GM21528 (cell line): ENCODE measurements around the gene TUBA4A.

Experiments used
- ATAC-seq: cut with Tn5 transposase; IDR thresholded peaks from one replicate; pipeline ENCODE4 v1.9.1; 2021; ENCODE audit warnings: mild to moderate bottlenecking, moderate library complexity; ENCODE audit not compliant: unreplicated experiment, low FRiP score

The TUBA4A gene

GRCh38 chr2:219244789-219245147 lies 8.9 kb downstream of the TUBA4A start:
- ATAC-seq = no peak

- no peak for ATAC-seq
Observed at GRCh38 chr2:219243291-219243761, 10.4 kb downstream of the TUBA4A start.

GRCh38 chr2:219234331-219234730 lies 19.4 kb downstream of the TUBA4A start:
- no peak for ATAC-seq

DNA sequence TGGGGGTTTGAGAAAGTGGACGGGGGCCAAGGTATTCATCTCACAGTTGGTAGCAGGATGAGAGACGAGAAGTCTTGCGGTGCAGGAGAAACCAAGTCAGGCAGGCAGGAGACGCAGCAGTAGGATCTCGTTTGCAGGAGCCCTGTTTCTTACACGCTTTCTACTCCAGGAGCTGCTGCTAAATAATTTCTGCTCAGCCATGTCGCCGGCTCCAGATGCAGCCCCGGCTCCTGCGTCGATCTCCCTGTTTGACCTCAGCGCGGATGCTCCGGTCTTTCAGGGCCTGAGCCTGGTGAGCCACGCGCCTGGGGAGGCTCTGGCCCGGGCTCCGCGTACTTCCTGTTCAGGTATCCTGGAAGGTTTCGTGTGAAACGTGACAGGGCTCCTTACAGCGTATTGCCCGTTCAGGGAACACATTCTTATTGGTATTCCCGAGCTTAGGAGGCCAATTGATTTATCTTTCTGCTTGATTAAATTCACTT lies 23.6 kb downstream of the TUBA4A start:
- ATAC-seq = no peak

DNA sequence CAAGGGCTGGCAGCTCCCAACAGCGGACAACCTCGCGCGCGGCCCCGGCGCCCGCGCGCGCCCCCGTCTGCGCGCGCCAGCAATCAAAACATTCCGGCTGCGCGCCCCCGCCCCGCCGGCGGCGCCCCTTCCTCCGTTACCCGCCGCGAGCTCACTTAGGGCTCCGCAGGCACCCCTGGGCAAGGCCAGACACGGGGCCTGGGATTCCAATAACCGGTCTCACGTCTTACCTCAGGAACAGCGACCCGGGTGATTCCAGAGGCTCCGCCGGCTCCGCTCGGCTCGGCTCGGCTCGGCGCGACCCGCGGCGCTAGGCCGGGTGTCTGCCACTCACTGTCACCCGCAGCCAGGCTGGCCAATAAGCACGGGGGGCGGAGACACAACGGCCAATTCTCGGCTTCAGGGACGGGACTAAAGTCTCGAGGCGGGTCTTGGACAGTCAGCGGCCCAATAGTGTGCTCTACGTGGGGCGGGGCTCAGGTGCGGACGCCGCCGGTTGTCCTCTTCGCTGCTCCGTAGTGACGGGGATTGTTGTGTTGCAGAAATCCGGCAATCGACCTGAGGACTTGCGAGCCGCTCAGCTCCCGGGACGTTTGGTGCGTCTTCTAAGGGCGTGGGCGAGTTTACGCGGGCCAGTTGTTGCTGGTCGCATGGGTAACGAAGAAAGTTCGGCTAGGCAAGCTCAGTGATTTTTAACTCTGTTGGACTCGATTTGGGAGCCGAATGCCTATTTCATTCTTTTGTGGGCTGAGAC lies 24.2 kb downstream of the TUBA4A start, which contains the start of the genes ANKZF1 and ATG9A:
TSS of gene ANKZF1 (plus strand) at position 502 of the 754 bp plus-strand sequence. CDS start 452 bp downstream, outside the sequence.
TSS of gene ATG9A (minus strand) at position 332 of the 754 bp plus-strand sequence. CDS start 1,612 bp downstream, outside the sequence.
- peak; percentile 97 for ATAC-seq

DNA sequence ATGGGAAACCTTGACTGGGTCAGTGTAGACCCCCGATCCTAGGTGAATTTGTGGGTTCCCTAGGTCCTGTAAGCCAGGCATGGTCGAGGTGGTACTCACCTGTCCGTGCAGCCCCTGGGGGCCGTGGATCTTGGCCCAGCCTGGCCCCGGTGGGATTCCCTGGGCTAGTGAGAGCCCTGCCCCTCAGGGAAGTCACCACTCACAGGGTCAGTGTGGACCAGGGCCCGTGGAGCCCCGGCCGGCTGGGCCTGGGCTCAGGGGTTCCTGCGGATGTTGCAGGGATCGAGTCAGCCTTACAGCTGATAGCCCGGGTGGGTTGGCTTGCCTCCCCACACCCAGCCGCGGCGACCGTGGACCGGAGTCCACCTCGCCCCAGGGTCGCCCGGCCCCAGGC lies 24.8 kb downstream of the TUBA4A start:
- ATAC-seq = peak; percentile 1

GRCh38 chr2:219228041-219228910 lies 25.4 kb downstream of the TUBA4A start:
- no peak for ATAC-seq

DNA sequence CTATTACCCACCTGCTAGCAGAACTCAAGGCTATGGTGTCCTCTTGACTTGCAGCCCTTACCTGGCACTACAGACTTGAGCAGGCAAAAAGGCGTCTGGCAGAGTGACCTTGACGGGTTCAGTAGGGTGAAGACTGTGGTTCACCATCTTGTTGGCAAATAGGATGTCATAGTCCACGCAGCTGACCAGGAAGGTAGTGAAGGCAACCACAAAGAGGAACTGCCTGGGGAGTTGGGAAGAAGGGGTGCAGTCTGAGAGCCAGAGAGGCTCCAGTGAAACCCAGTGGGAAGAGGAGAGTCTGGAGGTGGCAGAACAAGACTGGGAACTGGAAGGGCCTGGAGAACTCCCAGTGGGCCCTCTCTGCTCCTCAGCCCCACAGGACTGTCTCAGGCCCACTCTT lies 28.4 kb downstream of the TUBA4A start:
- ATAC-seq = no peak

DNA sequence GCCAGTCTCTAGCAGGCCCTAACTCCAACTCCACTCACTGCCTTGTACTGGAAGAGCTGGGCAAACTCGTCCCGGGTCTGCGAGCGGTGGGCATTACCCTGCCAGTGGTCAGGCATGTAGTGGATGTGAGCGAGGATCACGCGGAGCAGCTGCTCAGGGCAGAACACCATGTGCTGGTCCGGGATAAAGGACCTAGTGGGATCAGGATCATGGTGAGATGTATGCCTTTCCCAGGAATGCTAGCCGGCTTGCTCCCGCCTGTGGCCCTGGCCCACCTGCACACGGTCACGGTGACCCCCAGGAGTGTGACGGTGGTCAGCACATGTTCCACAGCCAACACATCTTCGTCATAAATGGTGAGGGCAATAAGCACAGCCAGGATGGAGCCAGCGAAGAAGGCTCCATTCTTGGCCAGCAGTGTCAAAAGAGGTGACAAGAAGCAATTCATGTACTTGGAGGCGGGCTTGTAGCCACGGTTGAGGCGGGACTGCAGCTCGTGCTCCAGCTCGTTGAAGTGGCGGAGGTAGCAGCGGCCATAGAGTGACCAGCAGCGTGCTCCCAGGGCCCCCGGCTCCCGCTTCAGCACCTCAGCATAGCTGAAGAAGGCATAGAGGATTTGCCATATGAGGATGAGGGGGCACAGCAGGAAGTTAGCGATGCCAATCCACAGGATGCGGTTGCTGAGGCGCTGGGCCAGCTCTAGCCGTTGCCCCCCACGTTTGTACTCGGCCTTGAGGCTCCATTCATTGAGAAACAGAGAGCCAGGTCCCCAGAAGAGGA lies 29.7 kb downstream of the TUBA4A start:
- no peak for ATAC-seq

DNA sequence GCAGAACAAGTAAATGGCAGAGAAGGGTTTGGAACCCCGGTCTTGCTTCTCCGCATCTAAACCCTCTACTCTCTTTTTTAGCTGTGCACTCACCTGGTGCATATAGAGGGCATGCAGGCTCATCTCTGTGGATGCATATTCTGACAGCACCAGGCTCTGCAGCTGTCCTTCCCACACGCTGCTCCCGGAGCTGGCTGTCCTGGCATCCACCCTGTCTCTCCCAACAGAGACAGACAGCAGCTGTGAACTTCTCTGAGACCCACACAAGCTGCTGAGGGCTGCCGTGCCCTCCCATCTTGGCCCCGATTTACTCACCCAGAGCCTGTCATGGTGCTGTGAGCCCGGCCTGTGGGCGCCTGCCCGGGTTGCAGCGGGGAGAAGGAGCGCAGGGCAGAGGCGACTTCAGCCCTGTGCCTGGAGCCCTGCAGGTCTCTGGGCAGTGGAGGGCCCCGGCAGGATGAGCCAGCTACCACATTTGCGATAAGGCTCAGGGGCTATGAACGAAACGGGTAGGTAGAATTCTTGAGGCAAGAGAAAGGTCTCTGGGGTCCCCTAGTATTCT lies 31.7 kb downstream of the TUBA4A start:
- no peak for ATAC-seq

GRCh38 chr2:219220652-219221402 lies 32.9 kb downstream of the TUBA4A start:
- no peak for ATAC-seq

DNA sequence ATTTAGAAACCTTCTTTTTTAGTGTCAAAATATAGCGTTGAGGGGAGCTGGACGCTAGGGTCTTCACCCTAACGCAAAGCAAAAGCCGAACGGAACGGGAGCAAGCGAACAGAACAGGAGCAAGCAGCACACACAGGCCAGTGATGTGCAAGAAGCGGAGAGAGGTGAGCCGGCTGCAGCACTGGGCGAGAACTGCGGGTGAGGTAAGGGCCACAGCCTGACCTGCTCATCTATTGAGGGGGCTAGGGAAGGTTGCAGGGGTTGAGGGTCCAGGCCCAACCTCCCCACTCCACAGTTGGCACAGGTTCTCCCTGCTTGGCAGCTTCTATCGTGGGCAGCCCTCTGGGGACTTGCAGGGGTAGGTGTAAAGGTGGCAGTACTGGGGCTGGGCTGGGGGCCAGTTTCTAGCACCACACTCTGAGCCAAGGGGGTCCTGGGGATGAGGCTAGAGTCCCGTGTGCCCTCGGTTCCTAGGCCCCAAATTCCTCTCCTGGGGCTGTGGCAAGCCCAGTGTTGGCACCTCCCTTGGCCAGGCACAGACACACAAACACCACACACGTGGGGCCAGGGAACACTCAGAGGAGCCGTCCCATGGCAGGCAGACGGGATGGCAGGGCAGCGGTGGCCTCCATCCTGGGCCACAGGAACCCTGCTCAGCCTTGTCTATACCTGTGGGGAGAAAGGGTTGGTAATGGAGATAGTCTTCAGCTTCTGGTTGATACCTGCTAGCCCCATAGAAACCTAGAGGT lies 33.8 kb downstream of the TUBA4A start:
- ATAC-seq = no peak

DNA sequence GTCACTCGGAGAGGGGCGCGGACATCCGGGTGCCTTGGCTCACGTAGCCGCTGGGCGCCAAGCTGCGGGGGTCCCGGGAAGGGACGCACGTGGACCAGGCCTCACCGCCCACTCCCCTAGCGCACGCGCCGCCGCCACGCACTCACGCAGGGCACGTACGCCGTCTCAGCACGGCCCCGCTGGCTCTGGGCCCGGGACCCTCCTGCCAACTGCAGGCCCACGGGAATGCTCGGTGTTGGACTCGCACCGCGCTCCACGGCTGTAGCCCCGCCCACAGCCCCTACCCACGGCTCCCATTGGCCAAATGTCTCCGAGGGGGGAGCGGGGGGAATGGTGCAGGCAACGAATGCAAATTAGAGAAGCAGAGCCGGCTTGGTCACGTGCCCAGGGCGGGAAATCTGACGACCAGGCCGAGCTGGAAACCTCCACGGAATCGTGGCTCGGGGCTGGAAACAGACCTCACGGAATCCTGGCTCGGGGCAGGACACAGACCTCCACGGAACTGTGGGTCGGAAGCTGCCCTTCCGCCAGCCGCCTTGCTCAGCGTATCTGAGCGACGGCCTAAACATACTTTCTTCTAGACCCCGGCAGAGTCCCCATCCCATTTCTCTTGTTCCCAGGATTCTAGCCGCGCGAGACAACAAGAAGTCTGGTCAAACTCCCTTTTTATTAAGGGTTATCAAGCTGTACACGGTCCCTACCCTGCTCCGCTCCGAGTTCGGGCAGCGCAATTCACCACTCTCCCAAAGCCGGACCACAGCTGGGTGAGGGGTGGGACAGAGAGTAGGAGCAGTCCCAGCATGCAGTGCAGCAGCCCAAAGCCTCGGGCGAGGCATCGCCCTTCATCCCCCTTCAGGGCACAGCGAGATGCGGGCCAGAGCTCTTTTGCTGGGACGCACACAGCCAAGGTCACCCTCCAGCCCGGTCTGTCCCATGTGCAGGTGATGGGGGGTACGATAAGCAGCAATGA lies 34.7 kb downstream of the TUBA4A start, which contains the start of gene ABCB6:
TSS of gene ABCB6 (minus strand) at position 227 of the 970 bp plus-strand sequence. CDS start 285 bp downstream, outside the sequence.
- ATAC-seq = peak; percentile 78

- ATAC-seq = peak; percentile 33
Observed at GRCh38 chr2:219218217-219218731, 35.4 kb downstream of the TUBA4A start.

- ATAC-seq = no peak
Observed at GRCh38 chr2:219216535-219216915, 37.2 kb downstream of the TUBA4A start.

DNA sequence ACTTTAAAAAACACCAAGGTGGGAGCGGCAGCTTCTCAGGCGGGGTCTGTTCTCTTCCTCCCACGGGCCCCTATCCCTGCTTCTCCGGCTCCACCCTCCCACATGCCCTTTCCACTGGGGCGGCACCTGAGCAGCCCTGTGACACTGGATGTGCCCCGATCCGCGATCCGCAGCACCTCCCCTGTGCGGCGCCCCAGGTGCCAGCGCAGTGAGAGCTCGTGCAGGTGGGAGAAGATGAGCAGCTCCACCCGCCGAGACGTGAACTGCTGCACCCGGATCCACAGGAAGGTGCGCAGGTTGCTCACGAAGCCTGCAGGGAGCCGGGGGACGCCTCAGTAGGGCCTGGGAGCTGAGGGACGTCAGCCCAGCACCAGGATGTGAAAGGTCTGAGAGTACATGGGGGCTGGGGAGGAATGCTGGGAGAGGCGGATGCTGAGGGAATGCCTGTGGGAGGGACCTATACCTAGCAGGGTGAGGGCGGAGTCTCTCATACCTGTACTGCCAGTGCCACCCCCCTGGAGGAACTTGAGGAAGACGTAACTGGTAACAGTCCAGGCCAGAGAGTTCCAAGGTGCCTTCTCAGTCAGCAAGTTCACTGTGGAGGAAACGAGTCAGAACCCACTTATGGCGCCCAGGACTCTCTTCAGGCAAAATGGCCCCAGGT lies 37.7 kb downstream of the TUBA4A start:
- ATAC-seq = no peak

DNA sequence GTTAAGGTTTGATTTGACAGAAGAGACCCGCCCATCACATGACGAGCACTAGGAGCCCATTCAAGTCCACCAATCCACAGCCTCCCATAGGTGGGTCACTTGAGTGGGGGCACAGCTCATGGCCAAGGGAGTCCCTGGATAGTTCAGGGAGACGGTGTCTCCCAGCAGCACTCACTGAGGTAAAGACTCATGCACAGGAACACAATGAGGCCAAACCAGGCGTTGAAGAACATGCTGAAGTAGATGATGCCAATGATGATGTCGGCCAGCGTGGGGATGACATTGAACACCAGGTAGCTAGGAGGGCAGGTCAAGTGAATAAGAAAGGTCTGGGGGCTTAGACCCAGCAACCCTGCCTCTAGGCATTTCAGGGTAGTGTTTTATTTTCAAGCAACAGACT lies 38.9 kb downstream of the TUBA4A start:
- no peak for ATAC-seq
